ENCODE data around the gene SYNDIG1.

The SYNDIG1 gene

GRCh38 chr20:24658920-24659660 is 189.7 kb downstream of the SYNDIG1 start:
- DNase-seq (ENCODE audit: low spot score), result no peak

GRCh38 chr20:24659835-24660234 is 190.4 kb downstream of the SYNDIG1 start:
- DNase-seq (ENCODE audit: low spot score), result no peak

GRCh38 chr20:24660651-24661050 is 191.2 kb downstream of the SYNDIG1 start:
- no peak for DNase-seq (ENCODE audit: low spot score)

GRCh38 chr20:24661255-24661654 is 191.8 kb downstream of the SYNDIG1 start:
- no peak for DNase-seq (ENCODE audit: low spot score)

- DNase-seq (ENCODE audit: low spot score), result no peak
Observed at GRCh38 chr20:24662322-24662721, 192.9 kb downstream of the SYNDIG1 start.

- peak; percentile 50 for DNase-seq (ENCODE audit: low spot score)
Observed at GRCh38 chr20:24662752-24663365, 193.4 kb downstream of the SYNDIG1 start.

- DNase-seq (ENCODE audit: low spot score), result no peak
Observed at GRCh38 chr20:24663496-24663895, 194.1 kb downstream of the SYNDIG1 start.

- no peak for DNase-seq (ENCODE audit: low spot score)
Observed at GRCh38 chr20:24664266-24664986, 195.0 kb downstream of the SYNDIG1 start.

- no peak for DNase-seq (ENCODE audit: low spot score)
Observed at GRCh38 chr20:24665196-24665595, 195.8 kb downstream of the SYNDIG1 start.

GRCh38 chr20:24665741-24666191 is 196.3 kb downstream of the SYNDIG1 start:
- DNase-seq (ENCODE audit: low spot score), result no peak

GRCh38 chr20:24667689-24668383 is 198.4 kb downstream of the SYNDIG1 start:
- no peak for DNase-seq (ENCODE audit: low spot score)

GRCh38 chr20:24668384-24668702 is 198.9 kb downstream of the SYNDIG1 start:
- no peak for DNase-seq (ENCODE audit: low spot score)

- DNase-seq (ENCODE audit: low spot score), result no peak
Observed at GRCh38 chr20:24668791-24669190, 199.4 kb downstream of the SYNDIG1 start.

- DNase-seq (ENCODE audit: low spot score), result no peak
Observed at GRCh38 chr20:24669701-24670100, 200.3 kb downstream of the SYNDIG1 start.

- no peak for DNase-seq (ENCODE audit: low spot score)
Observed at GRCh38 chr20:24670341-24670872, 201.0 kb downstream of the SYNDIG1 start.

- no peak for DNase-seq (ENCODE audit: low spot score)
Observed at GRCh38 chr20:24670981-24671380, 201.6 kb downstream of the SYNDIG1 start.

- DNase-seq (ENCODE audit: low spot score), result no peak
Observed at GRCh38 chr20:24672181-24672880, 202.9 kb downstream of the SYNDIG1 start.

- DNase-seq (ENCODE audit: low spot score), result peak; percentile 94
Observed at GRCh38 chr20:24672886-24673677, 203.7 kb downstream of the SYNDIG1 start.

GRCh38 chr20:24673678-24674570 is 204.5 kb downstream of the SYNDIG1 start:
- peak; percentile 44 for DNase-seq (ENCODE audit: low spot score)
